ENCODE results near the gene FBRSL1.

Gene FBRSL1

GRCh38 chr12:132508491-132508740 lies 18.5 kb downstream of the FBRSL1 start:
- ATAC-seq: no peak
- TF ChIP-seq RARB (CRISPR knock-in tag; IDR thresholded peaks at IDR 0.05): no peak
- TF ChIP-seq PPARA (CRISPR knock-in tag; IDR thresholded peaks at IDR 0.05; ENCODE audit: borderline replicate concordance): no peak
- TF ChIP-seq, protein P1, sequence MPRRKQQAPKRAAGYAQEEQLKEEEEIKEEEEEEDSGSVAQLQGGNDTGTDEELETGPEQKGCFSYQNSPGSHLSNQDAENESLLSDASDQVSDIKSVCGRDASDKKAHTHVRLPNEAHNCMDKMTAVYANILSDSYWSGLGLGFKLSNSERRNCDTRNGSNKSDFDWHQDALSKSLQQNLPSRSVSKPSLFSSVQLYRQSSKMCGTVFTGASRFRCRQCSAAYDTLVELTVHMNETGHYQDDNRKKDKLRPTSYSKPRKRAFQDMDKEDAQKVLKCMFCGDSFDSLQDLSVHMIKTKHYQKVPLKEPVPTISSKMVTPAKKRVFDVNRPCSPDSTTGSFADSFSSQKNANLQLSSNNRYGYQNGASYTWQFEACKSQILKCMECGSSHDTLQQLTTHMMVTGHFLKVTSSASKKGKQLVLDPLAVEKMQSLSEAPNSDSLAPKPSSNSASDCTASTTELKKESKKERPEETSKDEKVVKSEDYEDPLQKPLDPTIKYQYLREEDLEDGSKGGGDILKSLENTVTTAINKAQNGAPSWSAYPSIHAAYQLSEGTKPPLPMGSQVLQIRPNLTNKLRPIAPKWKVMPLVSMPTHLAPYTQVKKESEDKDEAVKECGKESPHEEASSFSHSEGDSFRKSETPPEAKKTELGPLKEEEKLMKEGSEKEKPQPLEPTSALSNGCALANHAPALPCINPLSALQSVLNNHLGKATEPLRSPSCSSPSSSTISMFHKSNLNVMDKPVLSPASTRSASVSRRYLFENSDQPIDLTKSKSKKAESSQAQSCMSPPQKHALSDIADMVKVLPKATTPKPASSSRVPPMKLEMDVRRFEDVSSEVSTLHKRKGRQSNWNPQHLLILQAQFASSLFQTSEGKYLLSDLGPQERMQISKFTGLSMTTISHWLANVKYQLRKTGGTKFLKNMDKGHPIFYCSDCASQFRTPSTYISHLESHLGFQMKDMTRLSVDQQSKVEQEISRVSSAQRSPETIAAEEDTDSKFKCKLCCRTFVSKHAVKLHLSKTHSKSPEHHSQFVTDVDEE (CRISPR knock-in tag; IDR thresholded peaks at IDR 0.05): no peak
- TF ChIP-seq ZFP3 (CRISPR knock-in tag; IDR thresholded peaks at IDR 0.05): no peak
- no peak for TF ChIP-seq CSRNP3 (CRISPR knock-in tag; IDR thresholded peaks at IDR 0.05)
- no peak for TF ChIP-seq ZC3H10 (CRISPR knock-in tag; IDR thresholded peaks at IDR 0.05)
- TF ChIP-seq CSDC2 (CRISPR knock-in tag; IDR thresholded peaks at IDR 0.05): no peak
- TF ChIP-seq ISL1 (CRISPR knock-in tag; IDR thresholded peaks at IDR 0.05): no peak
- no peak for TF ChIP-seq ARNTL (CRISPR knock-in tag; IDR thresholded peaks at IDR 0.05; ENCODE audit: borderline replicate concordance, low read depth)
- no peak for TF ChIP-seq ZNF8 (CRISPR knock-in tag; IDR thresholded peaks at IDR 0.05)
- no peak for TF ChIP-seq ESRRG (CRISPR knock-in tag; IDR thresholded peaks at IDR 0.05)
- TF ChIP-seq, protein P2, sequence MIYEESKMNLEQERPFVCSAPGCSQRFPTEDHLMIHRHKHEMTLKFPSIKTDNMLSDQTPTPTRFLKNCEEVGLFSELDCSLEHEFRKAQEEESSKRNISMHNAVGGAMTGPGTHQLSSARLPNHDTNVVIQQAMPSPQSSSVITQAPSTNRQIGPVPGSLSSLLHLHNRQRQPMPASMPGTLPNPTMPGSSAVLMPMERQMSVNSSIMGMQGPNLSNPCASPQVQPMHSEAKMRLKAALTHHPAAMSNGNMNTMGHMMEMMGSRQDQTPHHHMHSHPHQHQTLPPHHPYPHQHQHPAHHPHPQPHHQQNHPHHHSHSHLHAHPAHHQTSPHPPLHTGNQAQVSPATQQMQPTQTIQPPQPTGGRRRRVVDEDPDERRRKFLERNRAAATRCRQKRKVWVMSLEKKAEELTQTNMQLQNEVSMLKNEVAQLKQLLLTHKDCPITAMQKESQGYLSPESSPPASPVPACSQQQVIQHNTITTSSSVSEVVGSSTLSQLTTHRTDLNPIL (CRISPR knock-in tag; IDR thresholded peaks at IDR 0.05; ENCODE audit: low read depth): no peak
- TF ChIP-seq ZFP30 (CRISPR knock-in tag; IDR thresholded peaks at IDR 0.05): no peak
- TF ChIP-seq ZNF70 (CRISPR knock-in tag; IDR thresholded peaks at IDR 0.05): no peak
- no peak for TF ChIP-seq ZNF565 (CRISPR knock-in tag; conservative IDR thresholded peaks at IDR 0.05; ENCODE audit: low read depth)
- no peak for TF ChIP-seq TCF4 (CRISPR knock-in tag; IDR thresholded peaks at IDR 0.05; ENCODE audit: borderline replicate concordance)
- no peak for TF ChIP-seq SNAI2 (CRISPR knock-in tag; IDR thresholded peaks at IDR 0.05)
- no peak for TF ChIP-seq POU6F1 (CRISPR knock-in tag; IDR thresholded peaks at IDR 0.05; ENCODE audit: borderline replicate concordance, low read depth)

GRCh38 chr12:132508860-132509732 lies 19.1 kb downstream of the FBRSL1 start:
- no peak for TF ChIP-seq PPARA (CRISPR knock-in tag; IDR thresholded peaks at IDR 0.05; ENCODE audit: borderline replicate concordance)
- TF ChIP-seq GLIS3 (CRISPR knock-in tag; IDR thresholded peaks at IDR 0.05): no peak
- TF ChIP-seq POU6F1 (CRISPR knock-in tag; IDR thresholded peaks at IDR 0.05; ENCODE audit: borderline replicate concordance, low read depth): no peak
- TF ChIP-seq, protein P2 (CRISPR knock-in tag; IDR thresholded peaks at IDR 0.05; ENCODE audit: low read depth): no peak
- no peak for TF ChIP-seq RARB (CRISPR knock-in tag; IDR thresholded peaks at IDR 0.05)
- no peak for TF ChIP-seq ZFP3 (CRISPR knock-in tag; IDR thresholded peaks at IDR 0.05)
- ATAC-seq: no peak
